ENCODE measurements around the gene GMPPA. TPM values are rescaled to one million over a fixed set of nuclear protein-coding genes. Genes with fewer than 3 reads are reported as not detected.

The GMPPA gene
- total RNA-seq, 1 donor from 2014 or later, result 29.9 TPM

- TF ChIP-seq, protein P1, sequence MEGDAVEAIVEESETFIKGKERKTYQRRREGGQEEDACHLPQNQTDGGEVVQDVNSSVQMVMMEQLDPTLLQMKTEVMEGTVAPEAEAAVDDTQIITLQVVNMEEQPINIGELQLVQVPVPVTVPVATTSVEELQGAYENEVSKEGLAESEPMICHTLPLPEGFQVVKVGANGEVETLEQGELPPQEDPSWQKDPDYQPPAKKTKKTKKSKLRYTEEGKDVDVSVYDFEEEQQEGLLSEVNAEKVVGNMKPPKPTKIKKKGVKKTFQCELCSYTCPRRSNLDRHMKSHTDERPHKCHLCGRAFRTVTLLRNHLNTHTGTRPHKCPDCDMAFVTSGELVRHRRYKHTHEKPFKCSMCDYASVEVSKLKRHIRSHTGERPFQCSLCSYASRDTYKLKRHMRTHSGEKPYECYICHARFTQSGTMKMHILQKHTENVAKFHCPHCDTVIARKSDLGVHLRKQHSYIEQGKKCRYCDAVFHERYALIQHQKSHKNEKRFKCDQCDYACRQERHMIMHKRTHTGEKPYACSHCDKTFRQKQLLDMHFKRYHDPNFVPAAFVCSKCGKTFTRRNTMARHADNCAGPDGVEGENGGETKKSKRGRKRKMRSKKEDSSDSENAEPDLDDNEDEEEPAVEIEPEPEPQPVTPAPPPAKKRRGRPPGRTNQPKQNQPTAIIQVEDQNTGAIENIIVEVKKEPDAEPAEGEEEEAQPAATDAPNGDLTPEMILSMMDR (IDR thresholded peaks at IDR 0.05), result peak; percentile 5
- Histone ChIP-seq H3K9me3 (no peaks in the 10 kb centered on the region), H3K36me3 (peaks cover 32% of the 10 kb centered on the region), H3K27ac (peak overlapping the region; percentile 88), H3K4me1 (peaks cover 30% of the 10 kb centered on the region), H3K4me3 (peak overlapping the region; percentile 86), H3K27me3 (ENCODE audit: low read depth) (peaks cover 8% of the 10 kb centered on the region)
- DNase-seq, result no peak
- intact Hi-C loops (cut with DNase I), result no loop called here
- peak; percentile 51 to 61 for ATAC-seq
Measured at GRCh38 chr2:219542931-219543595, 44.4 kb downstream of the GMPPA start.

DNA sequence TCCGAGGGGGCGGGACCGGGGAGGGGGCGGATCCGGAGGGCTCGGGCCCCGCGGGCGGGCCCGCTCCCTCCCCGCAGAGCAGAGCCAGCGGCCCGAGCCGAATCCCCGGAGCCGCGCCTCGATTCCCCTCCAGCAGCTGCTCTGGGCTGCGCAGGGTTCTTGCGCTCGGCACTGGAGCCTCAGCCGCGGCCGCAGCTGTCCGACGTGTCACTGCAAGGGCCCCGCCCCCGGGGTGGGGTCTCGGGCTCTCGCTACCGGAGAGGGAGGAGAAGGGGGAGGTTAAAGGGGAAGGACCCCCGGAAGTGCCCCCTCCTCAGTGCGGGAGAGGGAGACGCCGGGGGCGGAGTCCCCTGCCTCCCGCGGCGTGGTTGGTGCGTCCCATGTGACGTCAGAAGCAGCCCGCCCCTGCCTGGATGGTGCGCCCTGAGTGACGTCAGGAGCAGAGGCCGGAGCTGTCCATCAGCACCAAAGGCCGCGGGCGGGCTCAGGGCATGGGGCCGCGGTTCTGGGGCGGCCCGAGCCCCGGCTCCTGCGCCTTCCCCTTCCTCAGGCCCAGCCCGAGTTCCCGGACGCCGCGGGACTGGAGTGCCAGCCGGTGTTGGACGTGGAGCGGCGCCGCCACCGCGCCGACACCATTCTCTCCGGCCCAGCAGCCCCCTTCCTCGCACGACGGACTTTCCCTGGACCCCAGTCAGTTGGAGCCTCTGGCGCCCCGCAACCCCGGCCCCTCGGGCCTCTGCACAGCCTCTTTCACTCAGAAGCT is 45.1 kb downstream of the GMPPA start, which contains the start of the genes CHPF and TMEM198:
Gene CHPF (minus strand): TSS at position 214 of the 763 bp plus-strand sequence. CDS start 271 bp downstream, outside the sequence.
Gene TMEM198 (plus strand): TSS at position 433 of the 763 bp plus-strand sequence. CDS start 700 bp downstream, outside the sequence.
- H3K27me3 ChIP-seq (ENCODE audit: low read depth), result peaks cover 8% of the 10 kb centered on the region
- peak within 1 kb of the TSS; percentile 86 for H3K4me3 ChIP-seq
- no peaks in the 10 kb centered on the region for H3K9me3 ChIP-seq
- intact Hi-C loops (cut with DNase I), result no loop called here
- ATAC-seq (peak; percentile 93 to 94), DNase-seq (peak; percentile 98)
- peaks cover 29% of the 10 kb centered on the region for H3K36me3 ChIP-seq
- TF ChIP-seq, protein P1 (IDR thresholded peaks at IDR 0.05), result no peak
- peaks cover 30% of the 10 kb centered on the region for H3K4me1 ChIP-seq
- peak within 1 kb of the TSS; percentile 88 for H3K27ac ChIP-seq

GRCh38 chr2:219544567-219544966 is 45.9 kb downstream of the GMPPA start:
- H3K36me3 ChIP-seq, result peaks cover 22% of the 10 kb centered on the region
- no peak for DNase-seq

DNA sequence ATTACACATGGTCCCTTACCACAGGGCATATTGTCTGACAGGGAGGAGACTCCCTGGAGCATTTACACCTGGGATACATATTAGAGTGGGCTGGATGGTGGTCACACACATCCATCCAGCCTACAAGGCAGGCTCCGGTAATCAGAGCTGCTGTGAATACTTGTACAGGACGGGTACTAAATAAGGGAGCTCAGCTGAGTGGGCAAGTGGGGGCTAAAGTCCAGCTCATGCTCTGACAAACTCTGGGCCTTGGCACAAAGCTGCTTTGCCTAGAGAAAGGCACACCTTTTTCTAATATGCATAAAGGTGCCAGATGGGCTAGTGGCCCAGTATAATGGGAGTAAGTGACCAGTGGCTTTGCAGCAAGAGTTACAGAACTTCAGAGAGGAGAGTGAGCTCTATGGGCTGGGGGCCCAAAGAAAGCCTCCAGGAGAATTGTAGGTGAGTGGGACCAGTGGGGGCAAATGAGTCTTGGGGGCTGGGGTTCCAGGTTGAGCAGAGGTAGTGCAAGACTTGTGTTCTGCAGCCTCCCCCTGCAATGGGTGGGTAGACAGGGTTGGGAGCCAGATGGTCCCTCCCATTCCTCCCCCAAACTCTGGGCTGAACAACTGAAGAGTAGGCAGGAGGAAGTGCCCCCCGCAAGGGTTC is 46.7 kb downstream of the GMPPA start:
- H3K36me3 ChIP-seq, result peaks cover 13% of the 10 kb centered on the region
- no peak overlapping the region for H3K4me3 ChIP-seq
- ATAC-seq (no peak), DNase-seq (no peak)
- H3K9me3 ChIP-seq, result no peaks in the 10 kb centered on the region
- no peak overlapping the region for H3K27ac ChIP-seq
- TF ChIP-seq, protein P1 (IDR thresholded peaks at IDR 0.05), result no peak
- intact Hi-C loops (cut with DNase I), result loop anchor here (5.0 kb wide), 1 partner anchor 97 kb away; no protein-coding TSS in a partner anchor
- H3K4me1 ChIP-seq, result peaks cover 30% of the 10 kb centered on the region
- peaks cover 3% of the 10 kb centered on the region for H3K27me3 ChIP-seq (ENCODE audit: low read depth)

More at GRCh38 chr2:219544567-219544966, 45.9 kb downstream of the GMPPA start:
- H3K9me3 ChIP-seq, result no peaks in the 10 kb centered on the region
- H3K27me3 ChIP-seq (ENCODE audit: low read depth), result peaks cover 3% of the 10 kb centered on the region
- no peak for ATAC-seq
- intact Hi-C loops (cut with DNase I), result no loop called here
- peaks cover 30% of the 10 kb centered on the region for H3K4me1 ChIP-seq
- peak overlapping the region; percentile 86 for H3K4me3 ChIP-seq
- TF ChIP-seq, protein P1 (IDR thresholded peaks at IDR 0.05), result no peak
- H3K27ac ChIP-seq, result no peak overlapping the region

DNA sequence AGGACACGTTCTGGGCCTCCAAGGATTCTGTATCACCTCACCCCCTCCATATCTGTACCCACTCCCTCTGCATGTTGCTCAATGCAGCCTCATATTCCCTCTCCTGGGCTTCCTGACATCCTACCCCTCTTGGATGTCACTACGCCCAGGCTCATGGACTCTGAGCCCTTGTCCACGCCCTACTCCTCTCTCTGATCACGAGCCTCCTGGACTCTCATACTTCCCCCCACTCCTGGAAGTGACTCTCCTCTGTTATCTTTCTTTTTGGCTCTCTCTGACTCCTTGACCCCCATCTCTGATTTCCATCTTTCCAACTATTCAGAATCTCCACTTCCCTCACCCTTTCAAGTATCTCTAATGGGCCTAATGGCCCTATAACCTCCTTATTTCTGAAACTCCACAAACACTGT is 47.3 kb downstream of the GMPPA start:
- intact Hi-C loops (cut with DNase I), result loop anchor here (5.0 kb wide), 1 partner anchor 96 kb away; no protein-coding TSS in a partner anchor

More for the DNA sequence above, 47.3 kb downstream of the GMPPA start:
- TF ChIP-seq, protein P1 (IDR thresholded peaks at IDR 0.05), result no peak
- no peaks in the 10 kb centered on the region for H3K9me3 ChIP-seq
- ATAC-seq (no peak), DNase-seq (no peak)
- H3K4me3 ChIP-seq, result no peak overlapping the region
- H3K36me3 ChIP-seq, result peaks cover 8% of the 10 kb centered on the region
- H3K27ac ChIP-seq, result no peak overlapping the region
- H3K27me3 ChIP-seq (ENCODE audit: low read depth), result peaks cover 8% of the 10 kb centered on the region
- H3K4me1 ChIP-seq, result peaks cover 30% of the 10 kb centered on the region
